Lung microvascular endothelial cell (primary cell): ENCODE measurements around the gene PDCD6IP. TPM values are rescaled to one million over a fixed set of nuclear protein-coding genes. Genes with fewer than 3 reads are reported as not detected.
"Not testable (repeated sequence)": the region's sequence is repeated elsewhere in the genome, so short reads cannot be mapped to it uniquely, and the experiment has no call there.

Source experiments
- DNase-seq, 2 donors: peaks; one replicate each; pipeline versions ENCODE4 v3.0.0 to v3.0.0-alpha.2; 2010; ENCODE audit warnings: low read depth in 2 of 2
- total RNA-seq: library from RNA; depleted of rRNA; stranded (reverse); fragments of >200 nt; gene quantifications from 2 replicates; pipeline ENCODE4 v1.2.1, GENCODE V29; 2014

The PDCD6IP gene
- 71.9 and 90.7 TPM in 2 replicates for total RNA-seq

GRCh38 chr3:33798418-33799201 is at the start of gene PDCD6IP:
TSS of gene PDCD6IP (plus strand) at chr3:33798630. CDS start at chr3:33798729, 99 bp downstream.
- DNase-seq = peak; percentile 96

- no peak for DNase-seq
Observed at GRCh38 chr3:33749546-33750210, 48.8 kb upstream of the PDCD6IP start.

- no peak for DNase-seq
Observed at GRCh38 chr3:33750211-33750548, 48.2 kb upstream of the PDCD6IP start.

GRCh38 chr3:33751336-33751735 is 47.1 kb upstream of the PDCD6IP start:
- DNase-seq = no peak

- not testable (repeated sequence) for DNase-seq
Observed at GRCh38 chr3:33754391-33754790, 44.0 kb upstream of the PDCD6IP start.

- DNase-seq = no peak
Observed at GRCh38 chr3:33758281-33758680, 40.1 kb upstream of the PDCD6IP start.

- no peak for DNase-seq
Observed at GRCh38 chr3:33758864-33759263, 39.6 kb upstream of the PDCD6IP start.

GRCh38 chr3:33768578-33769330 is 29.7 kb upstream of the PDCD6IP start:
- no peak for DNase-seq

GRCh38 chr3:33773637-33774036 is 24.8 kb upstream of the PDCD6IP start:
- no peak for DNase-seq

GRCh38 chr3:33775363-33775762 is 23.1 kb upstream of the PDCD6IP start:
- DNase-seq = no peak

- DNase-seq = no peak
Observed at GRCh38 chr3:33777996-33778395, 20.4 kb upstream of the PDCD6IP start.

GRCh38 chr3:33779751-33780150 is 18.7 kb upstream of the PDCD6IP start:
- DNase-seq = no peak

- DNase-seq = not testable (repeated sequence)
Observed at GRCh38 chr3:33781413-33781812, 17.0 kb upstream of the PDCD6IP start.

GRCh38 chr3:33786565-33787327 is 11.7 kb upstream of the PDCD6IP start:
- no peak for DNase-seq

GRCh38 chr3:33787328-33788009 is 11.0 kb upstream of the PDCD6IP start:
- peak; percentile 76 to 78 for DNase-seq

GRCh38 chr3:33789183-33789954 is 9.1 kb upstream of the PDCD6IP start:
- no peak for DNase-seq

- DNase-seq = no peak
Observed at GRCh38 chr3:33790091-33790490, 8.3 kb upstream of the PDCD6IP start.

GRCh38 chr3:33791477-33792166 is 6.8 kb upstream of the PDCD6IP start:
- peak in 1 of 2 donors; percentile 32 for DNase-seq

- DNase-seq = no peak
Observed at GRCh38 chr3:33792167-33792892, 6.1 kb upstream of the PDCD6IP start.
